ENCODE data around the gene SPRED2.

DNA sequence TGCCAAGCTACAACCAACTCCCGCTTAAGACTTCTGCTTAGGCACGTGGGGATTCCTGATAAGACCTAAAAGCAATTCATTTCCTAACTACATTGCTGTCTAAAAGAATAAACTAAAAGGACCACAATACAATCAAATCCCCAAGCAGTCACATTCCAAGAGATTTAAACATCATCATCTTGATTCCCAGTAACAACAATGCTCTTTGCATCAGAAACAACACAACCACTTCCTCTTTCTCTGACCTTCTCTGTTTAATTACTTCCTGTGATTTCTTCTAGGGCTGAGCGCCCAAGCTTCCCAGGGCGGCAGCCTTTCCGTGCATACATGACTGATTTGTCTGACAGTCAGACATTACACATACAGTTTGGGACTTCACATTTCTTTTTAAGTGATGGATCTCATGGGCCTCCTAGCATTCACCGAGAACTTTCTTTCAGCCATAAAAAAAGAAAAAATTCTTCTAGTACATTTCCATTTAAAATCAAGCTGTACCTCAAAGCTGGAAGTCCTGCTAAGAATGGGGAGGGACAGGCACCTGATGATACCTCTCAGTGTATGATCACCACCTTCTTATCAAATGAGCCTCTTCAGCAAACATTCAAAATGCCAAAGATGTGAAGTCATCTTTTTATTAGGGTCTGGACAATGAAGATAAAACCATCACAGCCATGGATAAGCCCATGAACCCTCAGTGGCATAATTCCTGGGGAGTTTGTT is 11.5 kb downstream of the SPRED2 start:
- TF ChIP-seq POLR2A (IDR thresholded peaks at IDR 0.05), result no peak
- TF ChIP-seq CTCF (IDR thresholded peaks at IDR 0.05), result no peak
